Hepatocyte (in vitro differentiated cells): ENCODE measurements around the gene RPS27.

Experiments used
- EZH2 ChIP-seq: fragments of 200-600 bp; sonication (generic); IDR thresholded peaks from 2 replicates; pipeline ENCODE4 v1.6.1; 2016; ENCODE audit warnings: antibody characterized with exemption, mild to moderate bottlenecking, borderline replicate concordance
- TF ChIP-seq, protein P1 (sequence below): fragments of 200-600 bp; sonication (generic); IDR thresholded peaks from 2 replicates; pipeline ENCODE4 v1.5.1; 2016; ENCODE audit warnings: antibody characterized with exemption, mild to moderate bottlenecking; ENCODE audit not compliant: poor library complexity

DNA sequence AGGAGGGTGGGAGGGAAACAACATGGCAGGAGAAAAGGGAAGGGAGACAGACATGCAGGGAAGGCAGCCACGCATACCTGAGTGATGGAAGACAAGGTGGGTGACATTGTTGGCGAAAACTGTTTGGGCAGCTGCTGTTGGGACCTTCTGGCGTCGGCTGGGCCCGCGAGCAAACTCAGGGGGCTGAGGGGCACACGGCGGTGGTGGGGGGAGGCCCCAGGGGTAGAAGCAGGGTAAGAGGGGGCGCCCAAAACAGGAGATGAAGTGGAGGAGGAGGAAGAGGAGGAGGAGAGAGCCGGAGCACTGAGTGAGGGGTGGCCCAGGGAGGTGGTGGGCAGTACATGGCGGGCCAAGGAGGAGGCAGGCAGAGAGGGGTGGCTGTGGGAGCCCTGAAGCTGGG is 39.4 kb upstream of the RPS27 start:
- no peak for TF ChIP-seq EZH2
- TF ChIP-seq, protein P1, sequence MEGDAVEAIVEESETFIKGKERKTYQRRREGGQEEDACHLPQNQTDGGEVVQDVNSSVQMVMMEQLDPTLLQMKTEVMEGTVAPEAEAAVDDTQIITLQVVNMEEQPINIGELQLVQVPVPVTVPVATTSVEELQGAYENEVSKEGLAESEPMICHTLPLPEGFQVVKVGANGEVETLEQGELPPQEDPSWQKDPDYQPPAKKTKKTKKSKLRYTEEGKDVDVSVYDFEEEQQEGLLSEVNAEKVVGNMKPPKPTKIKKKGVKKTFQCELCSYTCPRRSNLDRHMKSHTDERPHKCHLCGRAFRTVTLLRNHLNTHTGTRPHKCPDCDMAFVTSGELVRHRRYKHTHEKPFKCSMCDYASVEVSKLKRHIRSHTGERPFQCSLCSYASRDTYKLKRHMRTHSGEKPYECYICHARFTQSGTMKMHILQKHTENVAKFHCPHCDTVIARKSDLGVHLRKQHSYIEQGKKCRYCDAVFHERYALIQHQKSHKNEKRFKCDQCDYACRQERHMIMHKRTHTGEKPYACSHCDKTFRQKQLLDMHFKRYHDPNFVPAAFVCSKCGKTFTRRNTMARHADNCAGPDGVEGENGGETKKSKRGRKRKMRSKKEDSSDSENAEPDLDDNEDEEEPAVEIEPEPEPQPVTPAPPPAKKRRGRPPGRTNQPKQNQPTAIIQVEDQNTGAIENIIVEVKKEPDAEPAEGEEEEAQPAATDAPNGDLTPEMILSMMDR: no peak
